ENCODE data around the gene GRIK4. TPM values are rescaled to one million over a fixed set of nuclear protein-coding genes. Genes with fewer than 3 reads are reported as not detected.

The GRIK4 gene
- total and polyA plus RNA-seq, 9 of the 15 experiments (the other 6 are each of a cell fraction or from before 2014, with no cell fraction given) = not detected

GRCh38 chr11:120900643-120901042, 389.1 kb downstream of the GRIK4 start:
- BruUV-seq (replicated peaks) = no TSS peak
- CTCF ChIA-PET (ENCODE audit: low intra/inter-chr PET ratio) = no interaction called here
- no peaks in the 10 kb centered on the region for H3K79me2 ChIP-seq (ENCODE audit: control insufficient read depth, insufficient read depth, low read length)
- no peaks in the 10 kb centered on the region for H3K9me1 ChIP-seq (ENCODE audit: control insufficient read depth, insufficient read depth, low read length)
- TF ChIP-seq REST (IDR thresholded peaks at IDR 0.05; ENCODE audit: borderline replicate concordance) = peak; percentile 57
- TF ChIP-seq REST (CRISPR knock-in tag; IDR thresholded peaks at IDR 0.05; ENCODE audit: low read depth) = no peak
- no peak for TF ChIP-seq NR2C1 (IDR thresholded peaks at IDR 0.05)
- no peak for TF ChIP-seq NR2C1 (tag; IDR thresholded peaks at IDR 0.05)
- TF ChIP-seq KAT7 (CRISPR knock-in tag; IDR thresholded peaks at IDR 0.05; ENCODE audit: borderline replicate concordance) = no peak
- no peak for TF ChIP-seq ZFPM2 (CRISPR knock-in tag; IDR thresholded peaks at IDR 0.05)
- TF ChIP-seq TAF15 (IDR thresholded peaks at IDR 0.05; ENCODE audit: low read depth, low read length) = no peak
- H3K27ac ChIP-seq (ENCODE audit: extremely low read depth, low read depth, low read length) = no peak overlapping the region
- no peak overlapping the region for H3K4me2 ChIP-seq (ENCODE audit: insufficient read depth, low read length)
- no peaks in the 10 kb centered on the region; a peak in 1 of 5 replicates for H3K4me1 ChIP-seq (replicated peaks in 1 of 2; ENCODE audit: control insufficient read depth in 2 of 2, insufficient read depth in 2 of 2, low read length in 2 of 2)
- no peak overlapping the region for H3K9ac ChIP-seq (ENCODE audit: insufficient read depth in 1 of 2, low read depth in 2 of 2, low read length in 2 of 2)
- no peak overlapping the region for H2AFZ ChIP-seq (ENCODE audit: low read depth, low read length)
- peaks cover 12% of the 10 kb centered on the region for H4K20me1 ChIP-seq (replicated peaks; ENCODE audit: control insufficient read depth, insufficient read depth, low read length)
- POLR2A ChIA-PET = interaction anchor here (1.3 kb wide), 1 partner anchor 19 kb away, joined by 3 read pairs; no protein-coding TSS in a partner anchor
- no peaks in the 10 kb centered on the region for H3K9me3 ChIP-seq (replicated peaks; ENCODE audit: control insufficient read depth, insufficient read depth, low read depth, low read length)
- no peaks in the 10 kb centered on the region for H3K36me3 ChIP-seq (ENCODE audit: control insufficient read depth, insufficient read depth, low read length)
- DNase-seq (ENCODE audit: extremely low read depth in 1 of 4, low spot score in 3 of 4) (peak in 2 of 4 experiments; percentile 3 to 12), FAIRE-seq (no peak), ATAC-seq (no peak)
- H3K4me3 ChIP-seq = no peak overlapping the region
- peaks cover 0 to 67% of the 10 kb centered on the region in 2 experiments; a peak in 2 of 5 replicates for H3K27me3 ChIP-seq (ENCODE audit: control insufficient read depth in 2 of 2, insufficient read depth in 2 of 2, low read length in 2 of 2)
- intact Hi-C loops (cut with micrococcal nuclease) = no loop called here
- WGBS (ENCODE audit: insufficient coverage, low coverage, missing lambda C conversion rate) = 0% methylated on average over 7 of the region's 9 CpGs
- in situ Hi-C loops (cut with MboI) = no loop called here

Data from K562 (cell line).